ENCODE data around the gene ARHGAP40.
"Not testable (repeated sequence)": the region's sequence is repeated elsewhere in the genome, so short reads cannot be mapped to it uniquely, and the experiment has no call there.

Gene ARHGAP40

DNA sequence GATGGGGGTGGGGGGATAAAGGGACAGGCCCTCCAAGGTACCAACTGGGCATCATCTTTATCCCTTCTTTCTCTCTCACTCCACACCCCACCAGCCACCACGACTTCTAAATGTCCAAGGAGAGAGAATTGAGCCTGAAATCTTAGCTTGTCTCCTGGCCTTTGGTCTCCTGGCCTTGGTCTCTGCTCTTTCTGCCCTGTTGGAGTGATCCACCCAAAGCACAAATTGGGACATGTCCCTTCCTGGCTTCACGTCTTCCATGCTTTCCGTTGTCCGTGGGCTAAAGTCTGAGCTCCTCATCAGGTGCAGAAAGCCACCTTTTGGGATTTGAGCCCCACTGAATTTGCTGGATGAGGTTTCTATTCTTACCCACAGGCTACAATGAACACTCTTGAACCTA lies 12.3 kb upstream of the ARHGAP40 start:
- no peak for DNase-seq

DNA sequence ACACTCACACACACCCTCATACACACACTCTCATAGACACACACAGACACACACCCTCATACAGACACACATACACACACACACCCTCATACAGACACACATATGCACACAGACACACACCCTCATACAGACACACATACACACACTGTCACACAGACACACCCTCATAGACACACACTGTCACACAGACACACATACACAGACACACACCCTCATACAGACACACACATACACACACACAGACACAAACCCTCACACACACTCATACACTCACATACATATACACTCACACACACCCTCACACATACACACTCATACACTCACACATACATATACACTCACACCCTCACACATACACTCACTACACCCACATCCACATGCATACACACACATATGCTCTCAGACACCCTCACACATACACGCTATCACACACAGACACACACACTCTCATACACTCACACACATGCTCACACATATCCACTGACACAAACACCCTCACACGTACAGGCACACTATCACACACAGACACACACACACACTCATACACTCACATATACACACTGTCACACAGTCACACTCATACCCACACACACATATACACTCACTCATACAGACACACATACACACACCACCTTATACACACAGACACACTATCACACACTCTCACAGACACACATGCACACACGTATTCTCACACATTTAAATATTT lies 11.5 kb upstream of the ARHGAP40 start:
- no peak for DNase-seq

DNA sequence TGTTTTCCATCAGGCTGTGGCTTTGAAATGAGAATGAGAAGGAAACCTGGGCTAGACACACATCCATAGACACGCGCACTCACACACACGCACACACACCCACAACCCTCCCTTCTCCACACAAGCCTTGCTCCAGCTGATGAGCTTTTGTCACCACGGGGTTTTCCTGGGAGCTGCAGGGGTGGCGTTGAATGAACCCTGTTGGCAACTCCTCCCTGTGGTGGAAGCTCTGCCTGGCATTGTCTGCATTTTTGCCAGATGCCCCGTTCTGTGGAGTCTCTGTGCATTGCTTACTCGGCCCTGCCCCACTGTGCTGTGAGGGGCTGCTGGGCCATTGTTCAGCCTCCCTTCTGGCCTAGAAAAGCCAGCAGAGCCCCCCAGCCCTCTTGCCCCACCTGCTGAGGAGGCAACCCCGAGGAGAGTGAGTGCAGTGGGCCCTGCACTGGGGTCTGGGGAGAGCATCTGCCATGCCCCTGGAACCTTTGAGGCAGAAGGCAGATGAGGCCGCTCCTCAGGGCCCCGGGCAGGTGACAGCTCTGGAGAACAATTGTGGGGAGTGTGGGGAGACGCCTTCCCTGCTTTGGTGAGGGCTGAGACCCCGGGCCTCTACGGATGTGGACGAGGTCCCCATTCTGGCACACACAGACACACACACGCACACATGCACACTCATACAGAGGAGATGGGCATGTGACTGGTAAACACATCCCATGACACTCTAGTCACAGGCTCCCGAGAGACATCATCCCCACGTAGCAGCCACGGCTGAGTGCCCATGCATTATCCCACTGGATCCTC lies 10.7 kb upstream of the ARHGAP40 start:
- DNase-seq, result no peak

DNA sequence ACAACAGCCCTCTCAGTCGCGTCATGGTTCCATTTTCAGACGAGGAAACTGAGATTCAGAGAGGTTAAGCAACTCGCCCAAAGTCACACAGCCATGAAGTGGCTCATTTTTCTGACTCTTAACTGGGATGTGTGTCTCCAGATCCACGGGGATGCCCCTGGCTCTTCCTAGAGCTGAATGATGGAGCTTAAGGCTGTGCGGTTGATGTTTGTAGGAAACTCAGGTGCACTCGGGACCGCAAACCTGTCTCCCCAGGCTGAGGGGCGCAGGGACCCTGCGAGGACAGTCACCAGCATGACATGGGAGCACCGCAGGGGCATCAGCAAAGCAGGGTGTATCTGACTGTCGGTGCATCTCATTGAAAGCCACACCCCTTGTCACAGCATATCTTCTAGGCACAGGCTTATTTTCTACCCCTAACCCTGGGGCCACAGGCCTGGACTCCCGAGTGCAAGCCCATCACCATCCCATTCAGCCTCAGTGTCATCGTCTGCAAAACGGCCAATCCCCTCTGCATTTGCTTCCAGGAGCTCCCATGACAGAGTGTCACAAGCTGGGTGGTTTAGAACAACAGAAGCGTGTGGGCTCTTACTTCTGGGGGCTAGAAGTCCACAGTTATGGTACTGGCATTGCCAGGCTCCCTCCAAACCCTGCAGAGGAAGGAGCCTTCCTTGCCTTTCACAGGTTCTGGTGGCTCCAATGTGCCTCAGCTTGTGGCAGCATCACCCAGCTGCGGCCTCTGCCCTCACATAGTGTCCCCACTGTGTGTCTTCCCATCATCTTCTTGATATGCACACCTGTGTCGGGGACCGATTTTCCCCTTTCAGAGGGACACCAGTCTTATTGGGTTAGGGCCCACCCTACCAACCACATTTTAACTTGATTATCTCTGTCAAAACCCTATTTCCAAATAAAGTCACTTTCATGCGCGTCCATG lies 9.9 kb upstream of the ARHGAP40 start:
- no peak for DNase-seq

DNA sequence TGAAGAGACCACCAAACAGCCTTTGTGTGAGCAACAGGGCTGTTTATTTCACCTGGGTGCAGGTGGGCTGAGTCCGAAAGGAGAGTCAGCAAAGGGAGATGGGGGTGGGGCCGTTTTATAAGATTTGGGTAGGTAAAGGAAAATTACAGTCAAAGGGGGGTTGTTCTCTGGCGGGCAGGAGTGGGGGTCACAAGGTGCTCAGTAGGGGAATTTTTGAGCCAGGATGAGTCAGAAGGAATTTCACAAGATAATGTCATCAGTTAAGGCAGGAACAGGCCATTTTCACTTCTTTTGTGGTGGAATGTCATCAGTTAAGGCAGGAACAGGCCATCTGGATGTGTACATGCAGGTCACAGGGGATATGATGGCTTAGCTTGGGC lies 9.2 kb upstream of the ARHGAP40 start:
- not testable (repeated sequence) for DNase-seq

DNA sequence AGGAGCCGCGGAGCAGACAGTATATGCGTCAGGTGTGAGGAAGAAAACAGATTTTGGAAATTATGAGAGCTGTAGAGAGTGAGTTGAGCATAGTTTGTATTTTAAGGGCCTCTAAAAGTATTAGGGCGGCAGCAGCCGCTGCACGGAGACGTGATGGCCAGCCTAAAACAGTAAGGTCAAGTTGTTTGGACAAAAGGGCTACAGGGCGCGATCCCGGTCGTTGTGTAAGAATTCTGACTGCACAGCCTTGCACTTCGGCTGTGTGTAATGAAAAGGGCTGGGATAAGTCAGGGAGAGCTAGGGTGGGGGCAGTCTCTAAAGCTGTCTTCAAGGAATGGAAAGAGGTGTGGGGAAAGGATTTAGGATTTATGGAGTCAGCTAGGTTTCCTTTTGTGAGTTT lies 7.3 kb upstream of the ARHGAP40 start:
- DNase-seq, result not testable (repeated sequence)

DNA sequence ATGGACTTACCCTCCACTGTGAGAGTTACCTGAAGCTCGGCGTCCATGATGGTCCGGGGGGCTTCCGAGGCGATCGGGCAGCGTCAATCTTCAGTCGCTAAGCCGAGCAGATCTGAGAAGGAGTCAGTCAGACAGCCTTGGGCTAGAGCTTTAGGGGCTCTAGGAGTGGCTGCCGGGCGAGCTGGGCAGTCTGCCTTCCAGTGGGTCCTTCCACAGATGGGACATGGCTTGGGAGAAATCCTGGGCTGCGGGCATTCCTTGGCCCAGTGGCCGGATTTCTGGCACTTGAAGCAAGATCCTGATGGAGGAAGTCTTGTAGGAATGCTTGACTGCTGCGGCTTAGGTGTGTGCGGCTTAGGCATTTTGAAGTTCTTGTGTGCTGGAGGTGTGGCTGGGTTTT lies 5.7 kb upstream of the ARHGAP40 start:
- not testable (repeated sequence) for DNase-seq

DNA sequence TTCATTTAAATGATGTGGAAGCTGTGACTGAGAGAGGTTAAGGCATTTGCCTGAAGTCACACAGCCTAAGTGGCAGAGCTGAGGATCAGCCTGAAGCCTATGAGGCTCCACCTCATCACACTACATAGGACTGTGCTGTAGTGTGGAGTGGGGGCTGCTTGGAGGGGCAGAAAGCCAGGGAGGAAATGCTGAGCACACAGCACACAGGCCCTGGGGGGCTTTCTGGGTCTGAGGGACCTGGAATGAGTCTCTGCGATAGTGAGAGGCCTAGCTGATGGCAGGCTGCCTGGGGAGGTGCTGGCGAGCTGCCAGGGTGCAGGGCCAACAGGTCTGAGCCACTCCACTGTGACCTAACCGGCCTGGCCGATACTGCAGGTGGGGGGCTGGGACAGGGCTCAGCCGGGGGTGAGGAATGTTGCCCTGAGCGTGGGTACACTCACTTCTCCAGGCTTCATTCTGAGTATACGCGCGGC lies 2.2 kb upstream of the ARHGAP40 start:
- DNase-seq, result no peak

DNA sequence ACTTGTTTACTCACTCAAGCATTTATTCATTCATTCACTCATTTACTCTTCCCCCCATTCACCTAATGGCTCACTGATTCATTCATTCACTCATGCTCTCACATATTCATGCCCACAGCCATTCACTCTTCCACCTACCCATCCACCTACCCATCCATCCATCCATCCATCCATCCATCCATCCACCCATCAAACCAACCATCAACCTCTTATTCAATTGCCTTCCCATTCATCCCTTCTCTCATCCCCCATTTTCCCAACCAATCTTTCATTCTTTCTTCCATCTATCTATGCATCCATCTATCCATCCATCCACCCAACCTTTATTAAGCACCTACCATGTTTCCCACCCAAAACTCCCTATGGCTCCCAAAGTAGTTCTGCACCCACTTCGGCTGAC lies 1.6 kb upstream of the ARHGAP40 start:
- DNase-seq, result no peak

DNA sequence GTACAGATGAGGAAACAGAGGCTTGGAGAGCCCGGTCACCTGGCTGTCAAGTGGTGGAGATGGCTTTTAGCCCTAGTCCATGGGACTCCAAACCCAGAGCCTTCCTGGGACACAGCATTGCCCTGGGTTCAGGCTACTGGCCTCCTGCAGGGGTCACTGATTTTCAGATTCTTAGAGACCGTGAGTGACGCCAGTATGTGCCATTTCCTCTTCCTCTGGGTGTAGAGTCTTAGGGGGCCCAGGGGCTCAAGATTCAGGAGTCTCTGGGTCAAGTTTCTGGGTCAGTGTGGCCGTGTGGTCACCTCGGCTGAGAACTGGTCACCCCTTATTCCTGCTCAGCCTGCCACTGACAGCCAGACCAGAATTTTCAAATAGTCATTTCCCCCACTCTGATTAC lies 574 bp downstream of the ARHGAP40 start:
- DNase-seq, result no peak

DNA sequence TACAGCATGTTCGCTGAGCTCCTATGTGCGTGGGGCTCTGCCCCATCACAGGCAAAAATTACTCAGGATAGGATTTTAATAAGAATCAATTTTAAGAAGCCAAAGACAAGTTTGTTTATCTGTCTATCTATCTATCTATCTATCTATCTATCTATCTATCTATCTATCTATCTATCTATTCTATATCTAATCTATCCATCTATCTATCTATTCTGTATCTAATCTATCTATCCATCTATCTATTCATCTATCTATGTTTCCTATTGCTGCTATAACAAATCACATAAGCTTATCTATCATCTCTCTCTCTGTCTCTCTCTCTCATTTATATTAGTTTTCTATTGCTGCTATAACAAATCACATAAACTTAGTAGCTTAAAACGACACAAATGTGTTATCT lies 1.7 kb downstream of the ARHGAP40 start:
- DNase-seq, result no peak

DNA sequence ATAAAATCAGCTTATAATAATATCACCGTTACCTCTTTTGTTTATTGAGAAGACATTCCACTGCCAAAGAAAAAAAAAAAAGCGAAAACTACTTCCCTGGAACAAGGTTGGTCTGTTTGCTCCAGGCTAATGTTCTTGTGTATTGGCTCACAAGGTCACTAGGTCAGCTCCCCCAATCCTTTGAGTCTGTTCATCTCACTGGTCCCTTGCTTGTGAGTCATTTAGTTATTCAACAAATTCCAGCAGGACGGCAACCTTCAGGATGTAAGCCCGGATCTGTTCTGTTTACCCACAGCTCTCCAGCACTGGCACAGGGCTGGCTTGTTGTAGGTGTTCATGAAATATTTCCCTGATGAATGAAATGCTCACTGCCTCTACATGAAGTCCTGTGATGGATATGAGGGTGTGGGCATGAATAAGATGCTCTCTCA lies 3.3 kb downstream of the ARHGAP40 start:
- no peak for DNase-seq

DNA sequence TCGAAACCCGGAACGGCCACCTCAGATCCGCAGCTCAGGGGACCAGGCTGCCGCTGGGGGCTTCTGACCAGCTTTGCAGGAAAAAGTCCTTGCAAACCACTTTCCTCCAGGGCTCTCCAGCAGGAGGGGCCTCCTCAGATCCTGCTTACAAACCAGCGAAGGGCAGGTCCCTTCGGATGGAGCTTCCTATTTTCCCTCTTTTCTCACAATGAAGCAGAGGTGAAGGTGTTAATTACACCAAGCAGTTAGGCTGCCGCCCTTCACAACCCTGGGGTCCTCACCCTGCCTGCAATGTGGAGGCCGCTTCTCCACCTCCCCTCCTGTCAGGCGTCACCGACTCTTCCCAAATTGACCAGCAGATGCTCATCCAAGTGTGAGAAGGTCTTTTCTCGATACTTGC lies 5.7 kb downstream of the ARHGAP40 start:
- DNase-seq, result no peak

DNA sequence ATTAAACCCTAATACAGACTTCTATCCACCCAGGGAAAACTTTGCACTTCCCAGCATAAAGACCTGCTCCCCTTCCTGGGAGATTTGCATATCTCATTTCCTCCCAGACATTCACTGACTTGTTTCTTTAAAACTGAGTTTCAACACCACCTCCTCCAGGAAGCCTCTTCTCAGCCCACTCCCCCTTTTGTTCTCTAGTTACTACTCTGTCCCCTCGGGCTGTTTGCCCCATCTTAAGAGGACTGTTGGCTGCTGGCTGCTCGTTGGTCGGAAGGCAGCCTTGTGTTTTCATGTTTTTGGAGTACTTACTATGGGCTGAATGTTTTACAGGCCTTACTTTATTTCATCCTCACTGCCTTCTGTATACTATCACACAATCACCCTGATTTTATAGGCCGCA lies 6.6 kb downstream of the ARHGAP40 start:
- DNase-seq, result no peak

DNA sequence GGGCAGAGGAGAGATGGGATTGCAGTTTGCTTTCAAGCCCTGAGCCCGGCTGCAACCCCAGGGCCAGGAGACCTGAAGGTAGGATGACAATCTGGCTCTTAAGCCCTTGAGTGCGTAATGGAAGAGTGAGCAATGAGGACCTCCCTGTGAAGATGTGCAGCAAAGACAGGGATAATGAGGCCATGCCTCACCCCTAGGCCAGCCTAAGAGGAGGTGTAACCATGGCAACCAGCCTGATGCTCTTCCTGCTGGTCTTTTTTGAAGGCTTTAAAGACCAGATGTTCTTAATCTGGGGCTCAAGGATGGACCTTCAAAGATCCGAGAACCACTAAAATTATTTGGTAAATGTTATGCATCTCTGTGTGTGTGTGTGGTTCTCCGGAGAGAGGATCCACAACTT lies 8.2 kb downstream of the ARHGAP40 start:
- no peak for DNase-seq

DNA sequence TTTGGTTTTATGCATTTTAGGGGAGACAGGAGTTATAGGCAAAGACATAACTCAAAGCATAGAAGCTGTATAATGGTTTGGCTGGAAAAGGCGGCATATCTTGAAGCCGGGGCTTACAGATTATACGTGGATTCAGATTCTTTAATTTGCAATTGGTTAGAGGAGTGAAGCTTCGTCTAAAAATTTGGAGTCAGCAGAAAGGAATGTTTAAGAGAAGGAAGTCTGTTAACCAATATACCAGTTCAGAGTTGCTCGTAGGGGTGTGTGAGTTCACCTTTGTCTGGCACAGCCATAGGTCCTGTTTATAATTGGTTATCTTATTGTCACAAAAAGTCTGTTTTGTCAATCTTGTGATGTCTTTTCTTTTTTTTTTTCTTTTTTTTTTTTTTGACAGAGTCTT lies 8.9 kb downstream of the ARHGAP40 start:
- DNase-seq, result no peak

DNA sequence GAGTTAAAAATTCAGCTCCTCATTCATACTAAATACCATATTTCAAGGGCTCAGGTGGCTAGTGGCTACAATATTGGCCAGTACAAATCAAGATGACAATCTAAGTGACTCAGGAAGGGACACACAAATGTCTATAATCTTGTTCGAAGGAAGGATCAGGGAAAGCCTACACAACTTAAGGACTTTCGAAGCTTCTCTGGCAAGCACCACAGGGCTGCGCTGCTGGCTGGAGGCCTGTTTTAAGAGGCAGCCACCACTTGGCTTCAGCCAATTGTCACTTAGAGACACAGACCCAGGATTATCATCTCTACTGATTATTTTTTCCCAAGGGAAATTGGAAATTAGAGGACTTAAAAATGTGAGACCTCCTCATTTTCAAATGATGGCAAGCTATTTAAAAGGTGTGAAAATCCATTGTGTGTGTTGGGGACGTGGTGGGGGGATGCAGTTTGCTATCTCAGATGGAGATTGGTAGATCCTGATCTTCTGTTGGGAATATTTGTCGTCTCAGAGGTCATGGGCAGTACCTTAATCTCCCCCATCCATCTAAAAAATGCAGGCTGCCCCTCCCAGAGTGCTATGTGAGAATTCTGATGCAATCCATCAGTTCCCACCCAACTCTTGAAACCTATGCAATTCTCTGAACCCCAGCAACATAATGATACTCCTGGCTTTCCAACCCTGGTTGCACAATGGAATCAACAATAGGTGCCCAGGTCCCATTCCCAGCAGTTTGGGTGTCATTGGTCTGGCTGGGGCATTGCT lies 11.3 kb downstream of the ARHGAP40 start:
- no peak for DNase-seq

DNA sequence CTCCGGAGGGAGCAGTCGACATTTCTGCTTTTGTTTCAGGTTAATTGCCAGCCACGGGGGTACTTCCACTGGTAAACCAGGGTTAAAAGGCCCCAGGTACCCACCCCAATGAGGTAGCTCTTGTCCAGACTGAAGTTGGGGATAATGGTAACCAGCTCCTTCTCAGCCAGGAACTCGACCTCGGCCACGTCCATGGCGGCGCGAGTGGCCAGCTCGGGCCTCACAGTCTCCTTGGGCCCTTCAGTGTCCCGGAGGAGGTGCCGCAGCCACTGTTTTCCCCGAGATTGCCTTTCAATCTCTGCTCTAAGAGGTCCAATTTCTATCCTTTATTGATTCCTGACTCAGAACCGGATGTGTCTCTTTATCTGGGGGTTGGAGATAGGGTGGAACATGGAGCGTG lies 13.7 kb downstream of the ARHGAP40 start:
- no peak for DNase-seq

DNA sequence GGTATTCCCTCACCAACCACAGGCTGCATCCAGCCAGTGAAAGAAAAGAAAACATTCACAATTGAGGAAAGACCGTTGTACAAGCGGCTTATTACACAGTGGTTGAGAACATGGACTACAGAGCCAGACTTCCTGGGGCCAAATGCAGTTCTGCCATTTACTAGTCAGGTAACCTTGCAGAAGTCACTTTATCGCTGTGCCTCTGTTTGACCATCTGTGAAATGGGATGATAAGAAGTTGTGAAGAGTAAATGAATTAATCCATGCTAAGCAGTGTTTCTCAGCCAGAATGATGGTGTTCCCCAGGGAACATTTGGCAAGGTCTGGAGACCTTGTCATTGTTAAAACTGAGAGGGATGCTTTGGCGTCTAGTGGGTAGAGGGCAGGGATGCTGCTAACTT lies 14.8 kb downstream of the ARHGAP40 start:
- no peak for DNase-seq

DNA sequence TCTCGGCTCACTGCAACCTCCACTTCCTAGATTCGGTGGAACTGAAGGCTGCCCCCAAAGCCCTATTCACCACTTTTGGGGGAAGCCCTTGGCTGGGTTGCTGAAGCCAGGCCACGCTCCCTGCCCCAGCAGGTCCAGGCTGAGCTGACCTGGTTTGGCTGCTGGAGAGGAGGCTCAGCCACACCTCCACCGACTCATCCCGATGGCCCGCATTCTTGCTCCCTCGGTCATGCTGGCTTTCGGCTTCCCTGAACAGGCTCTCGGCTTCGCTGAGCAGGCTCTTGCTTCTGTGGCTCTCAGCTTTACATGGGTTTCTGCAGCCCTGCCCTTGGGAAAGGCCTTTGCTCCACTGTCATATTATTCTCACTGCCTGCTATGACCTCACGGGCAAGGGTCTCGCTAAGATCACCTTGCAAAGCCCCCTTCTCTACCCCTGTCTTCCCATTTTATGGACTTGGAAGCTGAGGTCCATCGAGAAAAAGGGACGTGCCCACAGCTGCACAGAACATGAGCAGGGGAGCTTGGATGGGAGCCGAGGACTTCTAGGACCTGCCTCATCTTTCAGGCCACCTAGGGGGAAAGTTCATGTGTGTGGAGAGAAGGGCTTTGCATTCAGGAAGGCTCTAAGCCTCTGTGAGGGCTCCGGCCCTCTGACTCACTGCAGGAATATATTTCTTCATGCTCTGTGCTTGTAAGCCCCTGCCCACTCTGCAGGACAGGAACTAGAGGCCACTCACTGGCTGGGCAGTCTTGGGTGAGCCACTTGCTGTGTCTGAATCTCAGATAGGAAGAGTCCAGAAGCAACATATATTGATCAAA lies 15.6 kb downstream of the ARHGAP40 start:
- DNase-seq, result no peak

DNA sequence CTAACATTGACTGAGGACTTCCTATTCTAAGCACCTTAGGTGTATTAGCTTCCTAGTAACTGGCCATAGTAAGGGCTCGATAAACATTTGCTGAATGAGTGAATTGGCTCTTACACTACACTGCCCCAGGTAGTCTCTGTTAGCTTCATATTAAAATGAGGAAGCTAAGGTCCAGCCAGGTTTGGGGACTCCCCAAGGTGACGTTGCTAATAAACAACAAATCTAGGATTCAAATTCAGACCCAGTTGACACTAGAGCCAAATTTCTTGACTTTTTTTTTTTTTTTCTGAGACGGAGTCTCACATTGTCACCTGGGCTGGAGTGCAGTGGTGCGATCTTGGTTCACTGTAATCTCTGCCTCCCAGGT lies 16.2 kb downstream of the ARHGAP40 start:
- no peak for DNase-seq

DNA sequence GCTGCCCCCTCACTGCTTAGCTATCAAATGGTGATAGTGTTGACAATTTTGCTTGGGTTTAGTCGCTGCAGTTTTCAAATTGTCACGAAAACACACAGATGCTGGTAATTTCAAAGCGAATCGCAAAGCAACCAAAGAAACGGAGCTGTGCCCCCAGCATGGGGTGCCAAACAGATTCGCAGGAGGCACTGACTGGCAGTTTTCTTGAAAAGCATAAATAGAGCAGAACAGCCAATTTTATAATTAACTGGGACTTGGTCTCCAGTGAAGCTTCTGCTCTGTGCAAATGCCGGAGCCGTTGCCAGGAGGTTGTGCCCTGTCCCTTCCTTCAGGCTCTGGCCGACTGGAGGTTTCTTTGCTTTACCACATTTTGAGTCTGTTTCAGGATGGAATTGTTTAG lies 18.8 kb downstream of the ARHGAP40 start:
- no peak for DNase-seq
